Activated CD8-positive, alpha-beta T cell treated with anti-CD3 and anti-CD28 coated beads for 36 hours (primary cell): Measurements from ENCODE around the gene OR7C1. TPM values are rescaled to one million over a fixed set of nuclear protein-coding genes. Genes with fewer than 3 reads are reported as not detected.
"Not testable (repeated sequence)": the region's sequence is repeated elsewhere in the genome, so short reads cannot be mapped to it uniquely, and the experiment has no call there.

Experiments used
- ATAC-seq: fragments of 200-7000 bp; cut with Tn5 transposase; one replicate; pipeline ENCODE4 v1.10.0; 2021; ENCODE audit warnings: mild to moderate bottlenecking, moderate library complexity
- CTCF ChIA-PET: fragments of 350-600 bp; sonication (Branson Sonifier 250); formaldehyde crosslinking; loops from one replicate; lab custom pipeline; 2021; ENCODE audit warnings: antibody characterized with exemption; lab: Charles Lee
- POLR2A ChIA-PET: fragments of 350-600 bp; sonication (Branson Sonifier 250); formaldehyde crosslinking; loops from one replicate; lab custom pipeline; 2021; ENCODE audit warnings: antibody characterized with exemption; lab: Charles Lee
- DNase-seq: peaks from one replicate; pipeline ENCODE4 v3.0.0-alpha.2; 2020
- H3K27ac Mint-ChIP-seq: one replicate; pipeline ENCODE4 v1.8.0; 2021; ENCODE audit warnings: mild to moderate bottlenecking, mixed read lengths
- H3K27me3 Mint-ChIP-seq: one replicate; pipeline ENCODE4 v1.8.0; 2021; ENCODE audit warnings: mixed read lengths
- H3K36me3 Mint-ChIP-seq: one replicate; pipeline ENCODE4 v1.8.0; 2021; ENCODE audit warnings: low read depth, mixed read lengths
- H3K4me1 Mint-ChIP-seq: one replicate; pipeline ENCODE4 v1.8.0; 2021; ENCODE audit warnings: low read depth, mixed read lengths
- H3K4me3 Mint-ChIP-seq: one replicate; pipeline ENCODE4 v1.8.0; 2021; ENCODE audit warnings: mild to moderate bottlenecking, moderate library complexity, mixed read lengths
- H3K9me3 Mint-ChIP-seq: one replicate; pipeline ENCODE4 v1.8.0; 2021; ENCODE audit warnings: mixed read lengths
- CTCF ChIP-seq: fragments of 200-600 bp; IDR thresholded peaks from one replicate; pipeline ENCODE4 v1.8.0; 2022; ENCODE audit warnings: antibody characterized with exemption, mild to moderate bottlenecking
- intact Hi-C: fragments of 100-400 bp; cut with micrococcal nuclease; formaldehyde crosslinking; loops from one replicate; pipeline ENCODE4 v1.10.0; 2022
- total RNA-seq, 2 experiments: library from RNA; stranded (reverse); gene quantifications; one replicate each; pipeline ENCODE4 v1.2.3, GENCODE V29; 2021

OR7C1 gene
- total RNA-seq, 2 experiments from 2014 or later = not detected

GRCh38 chr19:14779151-14779550, 55.8 kb downstream of the OR7C1 start:
- intact Hi-C loops = no loop called here
- no peaks in the 10 kb centered on the region for H3K36me3 Mint-ChIP-seq
- no peak for DNase-seq
- ChIA-PET POLR2A (no interaction called here), CTCF (no interaction called here)
- peaks cover 31% of the 10 kb centered on the region for H3K27me3 Mint-ChIP-seq
- no peak overlapping the region for H3K4me3 Mint-ChIP-seq
- no peak for ATAC-seq
- TF ChIP-seq CTCF = no peak
- no peaks in the 10 kb centered on the region for H3K9me3 Mint-ChIP-seq
- peaks cover 7% of the 10 kb centered on the region for H3K4me1 Mint-ChIP-seq
- no peak overlapping the region for H3K27ac Mint-ChIP-seq

GRCh38 chr19:14778110-14778845, 56.7 kb downstream of the OR7C1 start, which contains the start of gene ADGRE2:
TSS of gene ADGRE2 (minus strand) at chr19:14778560. CDS start at chr19:14776756, 1,804 bp downstream.
- H3K9me3 Mint-ChIP-seq, H3K4me3 Mint-ChIP-seq, DNase-seq, ATAC-seq, POLR2A ChIA-PET, H3K36me3 Mint-ChIP-seq, H3K4me1 Mint-ChIP-seq, intact Hi-C loops, H3K27ac Mint-ChIP-seq: not testable (repeated sequence)
- CTCF ChIA-PET = interaction anchor here (2.9 kb wide), 1 partner anchor 7 kb away, joined by 10 read pairs; no protein-coding TSS in a partner anchor
- peaks cover 33% of the 10 kb centered on the region for H3K27me3 Mint-ChIP-seq

GRCh38 chr19:14777645-14778044, 57.3 kb downstream of the OR7C1 start:
- DNase-seq, H3K4me1 Mint-ChIP-seq, H3K27ac Mint-ChIP-seq, H3K36me3 Mint-ChIP-seq, H3K4me3 Mint-ChIP-seq, H3K9me3 Mint-ChIP-seq, intact Hi-C loops, POLR2A ChIA-PET, ATAC-seq: not testable (repeated sequence)
- H3K27me3 Mint-ChIP-seq = peaks cover 29% of the 10 kb centered on the region
- CTCF ChIA-PET = interaction anchor here (1.7 to 2.9 kb wide), 3 partner anchors 8 to 203 kb away, joined by 4 to 10 read pairs (median 5); no protein-coding TSS in a partner anchor

- peaks cover 29% of the 10 kb centered on the region for H3K27me3 Mint-ChIP-seq
- TF ChIP-seq CTCF = no peak
- no peaks in the 10 kb centered on the region for H3K36me3 Mint-ChIP-seq
- intact Hi-C loops = no loop called here
- peaks cover 7% of the 10 kb centered on the region for H3K4me1 Mint-ChIP-seq
- H3K27ac Mint-ChIP-seq = no peak overlapping the region
- no peaks in the 10 kb centered on the region for H3K9me3 Mint-ChIP-seq
- ChIA-PET CTCF (interaction anchor here (1.7 to 2.9 kb wide), 3 partner anchors 10 to 202 kb away, joined by 4 to 10 read pairs (median 5); no protein-coding TSS in a partner anchor), POLR2A (no interaction called here)
- ATAC-seq (no peak), DNase-seq (no peak)
- H3K4me3 Mint-ChIP-seq = no peak overlapping the region
Observed at GRCh38 chr19:14775869-14776586, 59.0 kb downstream of the OR7C1 start.

- intact Hi-C loops, H3K9me3 Mint-ChIP-seq, DNase-seq, H3K27ac Mint-ChIP-seq, H3K4me1 Mint-ChIP-seq, H3K36me3 Mint-ChIP-seq, CTCF ChIA-PET, H3K4me3 Mint-ChIP-seq, ATAC-seq, POLR2A ChIA-PET: not testable (repeated sequence)
- peaks cover 29% of the 10 kb centered on the region for H3K27me3 Mint-ChIP-seq
Observed at GRCh38 chr19:14775326-14775725, 59.7 kb downstream of the OR7C1 start.

GRCh38 chr19:14774373-14774772, 60.6 kb downstream of the OR7C1 start:
- ATAC-seq (no peak), DNase-seq (no peak)
- POLR2A ChIA-PET = no interaction called here
- Mint-ChIP-seq H3K9me3 (no peaks in the 10 kb centered on the region), H3K4me3 (no peak overlapping the region), H3K27ac (no peak overlapping the region), H3K27me3 (peaks cover 29% of the 10 kb centered on the region), H3K4me1 (peaks cover 7% of the 10 kb centered on the region), H3K36me3 (no peaks in the 10 kb centered on the region)
- no peak for TF ChIP-seq CTCF
- CTCF ChIA-PET = no interaction called here
- intact Hi-C loops = no loop called here

GRCh38 chr19:14773722-14774121, 61.3 kb downstream of the OR7C1 start:
- H3K36me3 Mint-ChIP-seq, intact Hi-C loops, H3K4me1 Mint-ChIP-seq, ATAC-seq, H3K27ac Mint-ChIP-seq, H3K4me3 Mint-ChIP-seq, H3K9me3 Mint-ChIP-seq, CTCF ChIA-PET, POLR2A ChIA-PET, DNase-seq: not testable (repeated sequence)
- H3K27me3 Mint-ChIP-seq = peaks cover 26% of the 10 kb centered on the region
